NT2/D1 (cell line): ENCODE results near the gene TMEM40.
"Not testable (repeated sequence)": the region's sequence is repeated elsewhere in the genome, so short reads cannot be mapped to it uniquely, and the experiment has no call there.

Experiments
- DNase-seq: peaks from one replicate; pipeline ENCODE4 v3.0.0-alpha.2; 2011; ENCODE audit warnings: low read depth, low spot score
- H3K27me3 ChIP-seq: 2 replicates; pipeline ENCODE4 v1.6.0; 2011; ENCODE audit warnings: mild to moderate bottlenecking; ENCODE audit not compliant: insufficient read length, insufficient read depth
- H3K36me3 ChIP-seq: 2 replicates; pipeline ENCODE4 v1.6.1; 2011; ENCODE audit warnings: mild to moderate bottlenecking, low read length, mixed read lengths; ENCODE audit not compliant: insufficient read depth, insufficient read length
- H3K4me1 ChIP-seq: 2 replicates; pipeline ENCODE4 v1.5.1; 2011; ENCODE audit not compliant: insufficient read depth, insufficient read length
- H3K4me3 ChIP-seq: 2 replicates; pipeline ENCODE4 v1.5.1; 2011; ENCODE audit warnings: low read depth; ENCODE audit not compliant: insufficient read length
- H3K9ac ChIP-seq: 2 replicates; pipeline ENCODE4 v1.6.0; 2011; ENCODE audit warnings: low read depth; ENCODE audit not compliant: insufficient read length
- H3K9me3 ChIP-seq: 2 replicates; pipeline ENCODE4 v1.5.1; 2011; ENCODE audit warnings: mild to moderate bottlenecking, low read length; ENCODE audit not compliant: insufficient read depth
- SUZ12 ChIP-seq: IDR thresholded peaks from 2 replicates; pipeline ENCODE4 v1.6.1; 2011; ENCODE audit not compliant: insufficient read length, insufficient read depth; ENCODE audit errors: extremely low read depth
- YY1 ChIP-seq: IDR thresholded peaks from 2 replicates; pipeline ENCODE4 v1.6.1; 2011; ENCODE audit not compliant: insufficient read length, insufficient read depth
- ZNF274 ChIP-seq: IDR thresholded peaks from 2 replicates; pipeline ENCODE4 v1.6.1; 2011; ENCODE audit warnings: mild to moderate bottlenecking, low read depth, low read length

The TMEM40 gene

DNA sequence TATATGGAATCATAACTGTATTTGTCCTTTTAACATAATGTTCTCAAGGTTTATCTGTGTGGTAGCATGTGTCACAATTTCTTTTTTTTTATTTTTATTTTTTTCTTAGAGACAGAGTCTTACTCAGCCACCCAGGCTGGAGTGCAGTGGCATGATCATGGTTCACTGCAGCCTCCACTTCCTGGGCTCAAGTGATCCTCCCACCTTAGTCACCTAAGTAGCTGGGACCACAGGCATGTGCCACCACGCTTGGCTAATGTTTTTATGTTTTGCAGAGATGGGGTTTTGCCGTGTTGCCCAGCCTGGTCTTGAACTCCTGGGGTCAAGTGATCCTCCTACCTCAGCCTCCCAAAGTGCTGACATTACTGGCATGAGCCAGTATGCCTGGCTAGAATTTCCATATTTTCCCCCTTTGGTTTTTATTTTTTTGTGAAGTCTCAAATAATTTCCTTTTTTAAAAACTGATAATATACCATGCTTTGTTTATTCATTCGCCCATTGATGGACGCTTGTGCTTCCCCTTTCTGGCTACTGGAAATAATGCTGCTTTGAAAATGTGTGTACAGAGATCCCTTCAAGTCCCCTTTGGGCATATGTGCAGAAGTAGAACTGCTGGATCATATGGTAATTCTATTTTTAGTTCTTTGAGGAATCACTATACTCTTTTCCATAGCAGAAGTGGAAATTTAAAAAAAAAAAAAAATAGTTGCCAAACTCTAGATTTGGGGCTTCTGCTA is 28.4 kb downstream of the TMEM40 start:
- Histone ChIP-seq H3K4me1 (no peaks in the 10 kb centered on the region), H3K9ac (no peak overlapping the region), H3K4me3 (no peak overlapping the region), H3K36me3 (no peaks in the 10 kb centered on the region), H3K9me3 (no peaks in the 10 kb centered on the region), H3K27me3 (peaks cover under 1% of the 10 kb centered on the region)
- no peak for DNase-seq
- TF ChIP-seq SUZ12 (no peak), ZNF274 (no peak), YY1 (no peak)

DNA sequence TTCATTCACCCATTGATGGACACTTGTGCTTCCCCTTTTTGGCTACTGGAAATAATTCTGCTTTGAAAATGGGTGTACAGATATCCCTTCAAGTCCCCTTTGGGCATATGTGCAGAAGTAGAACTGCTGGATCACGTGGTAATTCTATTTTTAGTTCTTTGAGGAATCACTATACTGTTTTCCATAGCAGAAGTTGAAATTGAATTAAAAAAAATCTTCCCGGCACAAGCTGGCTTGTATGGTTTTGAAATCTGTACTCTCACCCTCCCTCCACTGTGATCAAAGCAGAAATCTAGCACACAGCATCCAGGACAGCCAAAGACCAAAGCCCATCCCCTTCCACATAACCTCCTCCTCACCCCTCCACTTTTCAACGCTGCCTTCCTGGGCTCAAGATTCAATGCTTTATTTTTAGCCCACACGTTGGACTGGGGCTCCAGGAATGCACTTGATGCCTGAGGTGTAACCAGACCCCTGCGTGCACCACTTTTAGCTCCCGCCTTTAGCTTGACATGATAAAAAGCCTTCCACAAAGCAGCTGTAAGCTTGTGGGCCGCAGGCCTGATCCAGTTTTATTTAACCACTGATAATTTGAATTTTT is 29.9 kb downstream of the TMEM40 start:
- no peaks in the 10 kb centered on the region for H3K4me1 ChIP-seq
- no peak for TF ChIP-seq SUZ12
- no peak for DNase-seq
- H3K9me3 ChIP-seq = no peaks in the 10 kb centered on the region; the same call in 1 of the 2 replicates
- no peak overlapping the region for H3K9ac ChIP-seq
- peaks cover 5% of the 10 kb centered on the region for H3K27me3 ChIP-seq
- H3K4me3 ChIP-seq = no peak overlapping the region
- H3K36me3 ChIP-seq = no peaks in the 10 kb centered on the region

DNA sequence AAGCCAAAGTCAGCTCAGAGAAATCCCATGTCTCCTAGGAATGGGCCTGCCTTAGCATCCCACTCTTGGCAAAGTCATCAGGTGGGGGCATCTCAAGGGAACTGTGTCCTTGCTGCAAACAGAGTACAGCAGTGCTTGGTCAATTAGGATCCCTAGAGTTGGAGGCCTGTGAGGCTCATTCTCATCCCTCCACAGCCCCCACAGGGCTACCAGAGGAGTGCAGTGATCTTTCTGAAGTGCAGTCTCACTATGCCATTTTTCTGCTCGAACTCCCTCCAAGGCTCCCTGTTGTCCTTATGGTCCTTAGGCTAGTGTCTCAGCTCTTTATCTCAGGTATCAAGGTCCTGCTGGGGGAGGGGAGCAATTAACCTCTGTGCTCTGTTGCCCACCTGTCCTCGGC is 31.1 kb downstream of the TMEM40 start:
- TF ChIP-seq SUZ12 (no peak), ZNF274 (no peak), YY1 (no peak)
- Histone ChIP-seq H3K4me1 (no peaks in the 10 kb centered on the region), H3K9me3 (no peaks in the 10 kb centered on the region; the same call in 1 of the 2 replicates), H3K36me3 (no peaks in the 10 kb centered on the region), H3K27me3 (peaks cover 5% of the 10 kb centered on the region), H3K9ac (no peak overlapping the region), H3K4me3 (no peak overlapping the region)
- DNase-seq = no peak

DNA sequence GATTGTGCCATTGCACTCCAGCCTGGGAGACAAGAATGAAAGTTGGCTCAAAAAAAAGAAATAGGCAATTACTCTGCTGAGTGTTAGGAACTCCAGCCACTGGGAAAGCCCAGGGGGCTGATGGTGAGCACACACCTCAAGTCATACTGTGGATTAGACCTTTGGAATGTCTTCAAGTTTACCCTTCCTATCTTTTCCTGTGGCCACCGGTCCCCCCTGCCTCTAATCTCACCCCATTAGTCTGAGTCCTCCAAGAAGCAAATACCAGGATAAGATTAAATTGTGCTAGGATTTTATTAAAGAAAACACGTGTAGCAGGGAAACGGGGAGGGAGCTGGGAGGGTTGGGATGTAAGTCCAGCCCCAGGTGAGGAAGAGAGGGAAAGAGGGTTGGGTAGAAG is 31.6 kb downstream of the TMEM40 start:
- Histone ChIP-seq H3K9ac (no peak overlapping the region), H3K27me3 (peaks cover 5% of the 10 kb centered on the region), H3K36me3 (no peaks in the 10 kb centered on the region), H3K4me3 (no peak overlapping the region), H3K4me1 (no peaks in the 10 kb centered on the region), H3K9me3 (no peaks in the 10 kb centered on the region; the same call in 1 of the 2 replicates)
- TF ChIP-seq YY1 (no peak), SUZ12 (no peak), ZNF274 (no peak)
- DNase-seq = no peak

DNA sequence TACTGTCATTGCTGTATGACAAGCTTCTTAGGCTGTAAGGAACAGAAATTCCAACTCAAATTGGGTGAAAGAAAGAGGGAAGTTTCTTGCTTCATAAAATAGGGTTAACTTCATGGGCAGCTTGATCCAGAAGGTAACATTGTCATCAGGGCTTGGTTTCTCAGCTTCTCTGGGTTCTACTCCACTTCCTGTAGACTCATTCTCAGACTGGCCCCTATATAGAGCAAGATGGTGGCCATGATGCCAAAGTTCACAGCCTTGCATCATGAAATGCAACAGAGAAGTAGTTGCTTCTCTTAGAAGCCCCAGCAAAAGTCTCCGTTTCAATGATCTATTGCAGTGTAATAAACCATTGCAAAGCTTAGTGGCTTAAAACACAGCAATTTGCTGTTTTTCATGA is 33.6 kb downstream of the TMEM40 start:
- peaks cover 3% of the 10 kb centered on the region for H3K4me1 ChIP-seq
- H3K27me3 ChIP-seq = peaks cover 5% of the 10 kb centered on the region
- no peaks in the 10 kb centered on the region for H3K36me3 ChIP-seq
- no peaks in the 10 kb centered on the region; the same call in 1 of the 2 replicates for H3K9me3 ChIP-seq
- no peak overlapping the region for H3K9ac ChIP-seq
- no peak for TF ChIP-seq SUZ12
- no peak for TF ChIP-seq YY1
- no peak for TF ChIP-seq ZNF274
- DNase-seq = no peak
- no peak overlapping the region for H3K4me3 ChIP-seq

DNA sequence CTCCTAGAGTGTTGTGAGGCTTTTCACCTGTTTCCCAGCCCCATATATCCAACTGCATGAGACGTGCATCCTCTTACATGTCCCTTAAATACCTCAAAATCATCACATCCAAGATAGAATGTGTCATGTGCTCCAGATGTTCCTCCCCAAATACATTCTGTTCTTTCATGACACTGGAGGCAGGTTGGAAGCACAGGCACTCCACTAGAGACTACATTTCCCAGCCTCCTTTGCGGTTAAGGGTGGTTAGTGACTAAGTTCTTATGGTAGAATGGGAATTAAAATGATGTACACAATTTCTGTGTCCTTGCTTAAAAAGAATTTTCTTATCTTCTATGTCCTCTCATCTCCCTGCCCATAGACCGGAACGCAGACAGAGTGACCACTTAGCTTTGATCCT is 34.3 kb downstream of the TMEM40 start:
- DNase-seq = no peak
- Histone ChIP-seq H3K9me3 (no peaks in the 10 kb centered on the region; the same call in 1 of the 2 replicates), H3K27me3 (peaks cover 5% of the 10 kb centered on the region), H3K9ac (no peak overlapping the region), H3K36me3 (no peaks in the 10 kb centered on the region), H3K4me1 (peaks cover 3% of the 10 kb centered on the region), H3K4me3 (no peak overlapping the region)
- TF ChIP-seq SUZ12 = no peak
- TF ChIP-seq ZNF274 = no peak
- TF ChIP-seq YY1 = no peak

DNA sequence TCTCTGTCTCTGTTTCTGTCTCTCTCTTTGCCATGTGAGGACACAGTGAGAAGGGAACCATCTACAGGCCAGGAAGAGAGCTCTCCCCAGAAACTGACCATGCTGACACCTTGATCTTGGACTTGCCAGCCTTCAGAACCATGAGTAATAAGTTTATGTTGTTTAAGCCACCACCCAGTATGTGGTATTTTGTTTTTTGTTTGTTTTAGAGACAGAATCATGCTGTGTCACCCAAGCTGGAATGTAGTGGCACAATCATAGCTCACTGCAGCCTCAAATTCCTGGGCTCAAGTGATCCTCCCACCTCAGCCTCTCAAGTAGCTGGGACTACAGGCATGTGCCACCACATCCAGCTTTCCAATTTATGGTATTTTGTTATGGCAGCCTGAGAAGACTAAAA is 35.7 kb downstream of the TMEM40 start:
- H3K36me3 ChIP-seq, DNase-seq, H3K27me3 ChIP-seq, H3K4me3 ChIP-seq, H3K9me3 ChIP-seq, H3K4me1 ChIP-seq, H3K9ac ChIP-seq: not testable (repeated sequence)
